G401 (cell line): ENCODE measurements around the gene MRTFA. TPM values are rescaled to one million over a fixed set of nuclear protein-coding genes. Genes with fewer than 3 reads are reported as not detected.
A peak's percentile ranks its signal among the peaks of the same experiment; 100 is the strongest.

Experiments
- DNase-seq: peaks from one replicate; pipeline ENCODE4 v3.0.0-alpha.2; 2015; ENCODE audit warnings: low spot score
- in situ Hi-C: cut with HindIII; loops from 2 replicates; pipeline ENCODE4 v1.10.0; 2016; ENCODE audit warnings: low sequenced_read_pairs, mixed read lengths
- total RNA-seq: library from RNA; depleted of rRNA; stranded (reverse); fragments of >200 nt; shearing (Covaris generic); gene quantifications from 2 replicates; pipeline ENCODE4 v1.2.3, GENCODE V29; 2014

The MRTFA gene
- total RNA-seq, 1 experiment from 2014 or later: 11.0 TPM

GRCh38 chr22:40463017-40463631, 173.4 kb downstream of the MRTFA start:
- DNase-seq: no peak
- in situ Hi-C loops: no loop called here

GRCh38 chr22:40462195-40462984, 174.1 kb downstream of the MRTFA start:
- in situ Hi-C loops: no loop called here

GRCh38 chr22:40453671-40454070, 182.8 kb downstream of the MRTFA start:
- in situ Hi-C loops: no loop called here
- DNase-seq: no peak

More at GRCh38 chr22:40462195-40462984, 174.1 kb downstream of the MRTFA start:
- DNase-seq: no peak

- DNase-seq: peak; percentile 36
- in situ Hi-C loops: no loop called here
These were observed 183.6 kb downstream of the MRTFA start for GRCh38 chr22:40452730-40453487.

GRCh38 chr22:40451210-40451609, 185.3 kb downstream of the MRTFA start:
- in situ Hi-C loops: no loop called here
- no peak for DNase-seq

GRCh38 chr22:40450616-40451015, 185.9 kb downstream of the MRTFA start:
- in situ Hi-C loops: no loop called here
- no peak for DNase-seq

- DNase-seq: peak; percentile 75
- in situ Hi-C loops: no loop called here
These were observed 186.9 kb downstream of the MRTFA start for GRCh38 chr22:40449676-40450035.

GRCh38 chr22:40446203-40446602, 190.3 kb downstream of the MRTFA start:
- in situ Hi-C loops: no loop called here
- no peak for DNase-seq

GRCh38 chr22:40444178-40444831, 192.2 kb downstream of the MRTFA start:
- in situ Hi-C loops: no loop called here

GRCh38 chr22:40443732-40444131, 192.8 kb downstream of the MRTFA start:
- no peak for DNase-seq
- in situ Hi-C loops: no loop called here

More at GRCh38 chr22:40444178-40444831, 192.2 kb downstream of the MRTFA start:
- DNase-seq: no peak

- no peak for DNase-seq
- in situ Hi-C loops: no loop called here
These were observed 194.6 kb downstream of the MRTFA start for GRCh38 chr22:40441761-40442390.

- peak; percentile 80 for DNase-seq
- in situ Hi-C loops: no loop called here
These were observed 199.8 kb downstream of the MRTFA start for GRCh38 chr22:40436505-40437431.

GRCh38 chr22:40434745-40435144, 201.8 kb downstream of the MRTFA start:
- in situ Hi-C loops: no loop called here
- DNase-seq: no peak

- in situ Hi-C loops: no loop called here
- DNase-seq: no peak
These were observed 202.4 kb downstream of the MRTFA start for GRCh38 chr22:40434106-40434505.

- in situ Hi-C loops: no loop called here
- DNase-seq: no peak
These were observed 203.0 kb downstream of the MRTFA start for GRCh38 chr22:40433416-40434090.

- peak; percentile 40 for DNase-seq
- in situ Hi-C loops: no loop called here
These were observed 203.9 kb downstream of the MRTFA start for GRCh38 chr22:40432625-40433024.

- DNase-seq: peak; percentile 72
- in situ Hi-C loops: no loop called here
These were observed 204.4 kb downstream of the MRTFA start for GRCh38 chr22:40432157-40432556.

- in situ Hi-C loops: no loop called here
- DNase-seq: no peak
These were observed 205.5 kb downstream of the MRTFA start for GRCh38 chr22:40430991-40431390.
